H1 (cell line): ENCODE measurements around the gene TMEM115. TPM values are rescaled to one million over a fixed set of nuclear protein-coding genes. Genes with fewer than 3 reads are reported as not detected.

Experiments used
- CTCF ChIA-PET: fragments of 300-600 bp; sonication (Branson Sonifier 250); formaldehyde crosslinking; loops from one replicate; lab custom pipeline; 2021; ENCODE audit not compliant: partially characterized antibody; lab: Charles Lee
- POLR2A ChIA-PET: fragments of 300-600 bp; sonication (Branson Sonifier 250); formaldehyde crosslinking; loops from one replicate; lab custom pipeline; 2021; ENCODE audit warnings: inconsistent platforms; ENCODE audit not compliant: partially characterized antibody; lab: Charles Lee
- DNase-seq, 2 experiments: peaks; one replicate each; pipeline versions ENCODE4 v3.0.0 to v3.0.0-alpha.2; 2010 to 2022; ENCODE audit warnings: low spot score in 2 of 2, low read depth in 1 of 2, mixed read lengths in 1 of 2
- FAIRE-seq: peaks from 2 replicates; lab custom pipeline; 2011; peaks lifted over from hg19 to GRCh38; lab: Jason Lieb, UNC
- H2AFZ ChIP-seq: 2 replicates; pipeline ENCODE4 v1.8.1; 2012; ENCODE audit warnings: low read length, inconsistent platforms
- H2AK5ac ChIP-seq: 2 replicates; pipeline ENCODE4 v1.6.1; 2013; ENCODE audit warnings: low read depth, low read length
- H2BK120ac ChIP-seq: replicated peaks from 2 replicates; pipeline ENCODE3; 2013; ENCODE audit warnings: low read depth, low read length, inconsistent platforms
- H2BK12ac ChIP-seq: 2 replicates; pipeline ENCODE4 v1.6.1; 2013; ENCODE audit warnings: low read depth, low read length
- H2BK15ac ChIP-seq: 2 replicates; pipeline ENCODE4 v1.6.1; 2013; ENCODE audit warnings: low read length
- H2BK20ac ChIP-seq: 2 replicates; pipeline ENCODE4 v1.6.1; 2013; ENCODE audit warnings: low read length
- H2BK5ac ChIP-seq: 2 replicates; pipeline ENCODE4 v1.6.1; 2013; ENCODE audit warnings: low read depth, low read length
- H3K14ac ChIP-seq: 2 replicates; pipeline ENCODE4 v1.6.1; 2013; ENCODE audit warnings: inconsistent platforms; ENCODE audit not compliant: insufficient read length
- H3K18ac ChIP-seq: 2 replicates; pipeline ENCODE4 v1.6.1; 2013; ENCODE audit warnings: low read length; ENCODE audit errors: extremely low read depth
- H3K23ac ChIP-seq: 2 replicates; pipeline ENCODE4 v1.6.1; 2013; ENCODE audit warnings: inconsistent platforms; ENCODE audit not compliant: insufficient read length
- H3K23me2 ChIP-seq: 2 replicates; pipeline ENCODE4 v1.6.1; 2013; ENCODE audit warnings: low read depth, low read length
- H3K27ac ChIP-seq: 2 replicates; pipeline ENCODE4 v1.6.1; 2011; ENCODE audit warnings: low read depth, low read length, inconsistent platforms
- H3K27me3 ChIP-seq, 4 experiments: replicated peaks in 1 of 4; 1 replicate in 1 of 4; 2 replicates in 3 of 4; pipeline versions ENCODE4 v1.6.1 to v1.8.1; 2011 to 2013; ENCODE audit warnings: low read length in 3 of 4, mild to moderate bottlenecking in 3 of 4, inconsistent platforms in 2 of 4, mixed read lengths in 2 of 4, moderate library complexity in 1 of 4; ENCODE audit not compliant: control insufficient read depth in 3 of 4, insufficient read depth in 3 of 4; ENCODE audit errors: extremely low read depth in 1 of 4
- H3K36me3 ChIP-seq, 4 experiments: 2 replicates each; pipeline versions ENCODE4 v1.6.1 to v1.8.1; 2011 to 2013; ENCODE audit warnings: mild to moderate bottlenecking in 4 of 4, low read length in 3 of 4, moderate library complexity in 2 of 4, control low read depth in 1 of 4, inconsistent platforms in 1 of 4; ENCODE audit not compliant: insufficient read depth in 4 of 4, control insufficient read depth in 2 of 4
- H3K4ac ChIP-seq: replicated peaks from 2 replicates; pipeline ENCODE3; 2013; ENCODE audit warnings: low read length, low read depth, mixed read lengths, inconsistent platforms; ENCODE audit not compliant: insufficient read length
- H3K4me1 ChIP-seq, 4 experiments: replicated peaks in 1 of 4; 1 replicate in 1 of 4; 2 replicates in 3 of 4; pipeline versions ENCODE4 v1.6.1 to v1.8.1; 2011 to 2013; ENCODE audit warnings: low read length in 3 of 4, inconsistent platforms in 2 of 4, mixed read lengths in 1 of 4; ENCODE audit not compliant: insufficient read depth in 4 of 4, control insufficient read depth in 3 of 4
- H3K4me2 ChIP-seq, 2 experiments: 2 replicates each; pipeline versions ENCODE4 v1.6.1 to v1.8.1; 2011 to 2013; ENCODE audit warnings: low read depth in 2 of 2, low read length in 2 of 2, control low read depth in 1 of 2, inconsistent platforms in 1 of 2, mild to moderate bottlenecking in 1 of 2; ENCODE audit not compliant: insufficient read depth in 1 of 2
- H3K4me3 ChIP-seq, 4 experiments: fragments of 200-600, 300-600 bp in 1 of 4; sonication (generic), shearing (Covaris generic), sonication (Bioruptor Twin) in 1 of 4; 2 replicates each; pipeline versions ENCODE4 v1.5.1 to v1.8.1; 2011 to 2016; ENCODE audit warnings: low read length in 4 of 4, low read depth in 3 of 4, control low read depth in 2 of 4, inconsistent platforms in 2 of 4, mild to moderate bottlenecking in 2 of 4, mixed read lengths in 1 of 4, moderate library complexity in 1 of 4; ENCODE audit not compliant: insufficient read depth in 2 of 4; ENCODE audit errors: extremely low read depth in 1 of 4
- H3K56ac ChIP-seq: replicated peaks from 2 replicates; pipeline ENCODE3; 2013; ENCODE audit warnings: low read depth, mild to moderate bottlenecking, mixed read lengths, low read length, inconsistent platforms; ENCODE audit not compliant: insufficient read length
- H3K79me1 ChIP-seq: 2 replicates; pipeline ENCODE4 v1.6.1; 2013; ENCODE audit warnings: low read depth, low read length, control low read depth
- H3K79me2 ChIP-seq, 2 experiments: 2 replicates each; pipeline versions ENCODE4 v1.6.1 to v1.8.1; 2012 to 2013; ENCODE audit warnings: low read length in 2 of 2, mild to moderate bottlenecking in 2 of 2, inconsistent platforms in 1 of 2; ENCODE audit not compliant: insufficient read depth in 2 of 2, control insufficient read depth in 1 of 2
- H3K9ac ChIP-seq, 4 experiments: replicated peaks in 1 of 4; 1 replicate in 1 of 4; 2 replicates in 3 of 4; pipeline versions ENCODE4 v1.6.1 to v1.8.1; 2011 to 2013; ENCODE audit warnings: low read depth in 3 of 4, low read length in 3 of 4, control low read depth in 2 of 4, mild to moderate bottlenecking in 2 of 4, moderate library complexity in 2 of 4, inconsistent platforms in 1 of 4; ENCODE audit errors: extremely low read depth in 1 of 4
- H3K9me3 ChIP-seq, 2 experiments: 2 replicates each; pipeline versions ENCODE4 v1.6.1 to v1.8.1; 2012 to 2013; ENCODE audit warnings: mild to moderate bottlenecking in 2 of 2, moderate library complexity in 2 of 2, control low read depth in 1 of 2, inconsistent platforms in 1 of 2, low read depth in 1 of 2, low read length in 1 of 2, mixed read lengths in 1 of 2; ENCODE audit not compliant: insufficient read depth in 2 of 2
- H4K20me1 ChIP-seq, 2 experiments: replicated peaks in 1 of 2; 2 replicates each; pipeline versions ENCODE3 to v1.8.1; 2011 to 2013; ENCODE audit warnings: inconsistent platforms in 2 of 2, low read length in 2 of 2, mild to moderate bottlenecking in 1 of 2; ENCODE audit not compliant: insufficient read depth in 2 of 2, control insufficient read depth in 1 of 2
- H4K5ac ChIP-seq: 2 replicates; pipeline ENCODE4 v1.6.1; 2013; ENCODE audit warnings: low read length, low read depth, mixed read lengths, inconsistent platforms; ENCODE audit not compliant: insufficient read length
- H4K8ac ChIP-seq: 2 replicates; pipeline ENCODE4 v1.8.0; 2013; ENCODE audit warnings: mild to moderate bottlenecking, moderate library complexity, low read length, inconsistent platforms; ENCODE audit not compliant: insufficient read depth; ENCODE audit errors: extremely low read depth
- H4K91ac ChIP-seq: replicated peaks from 2 replicates; pipeline ENCODE3; 2013; ENCODE audit warnings: low read length, mixed read lengths, inconsistent platforms; ENCODE audit not compliant: insufficient read length
- TEAD4 ChIP-seq: IDR thresholded peaks from 2 replicates; pipeline ENCODE4 v1.6.1; 2012; ENCODE audit warnings: low read depth, low read length, inconsistent platforms, mixed read lengths
- WGBS, 2 experiments: shearing (Covaris generic) in 1 of 2; methylation state at CpG; one replicate each; pipeline versions ENCODE4 v1.1.6 to v1.1.7; 2013 to 2015; ENCODE audit warnings: low lambda C conversion rate in 2 of 2, mixed read lengths in 2 of 2, inconsistent platforms in 1 of 2, low coverage in 1 of 2, missing lambda C conversion rate in 1 of 2; ENCODE audit not compliant: insufficient replicate concordance in 2 of 2, insufficient coverage in 1 of 2, insufficient read length in 1 of 2; ENCODE audit errors: extremely low coverage in 1 of 2, missing lambda C conversion rate in 1 of 2; 5-methylcytosine and 5-hydroxymethylcytosine counted together
- polyA plus RNA-seq, 7 experiments: library from polyadenylated mRNA; depleted of rRNA in 3 of 7; stranded (reverse) in 5 of 7; unstranded in 2 of 7; fragments of >200 nt in 5 of 7; fragments of 200-250 nt in 2 of 7; gene quantifications; 1 replicate in 5 of 7; 2 replicates in 1 of 7; 4 replicates in 1 of 7; pipeline versions ENCODE4 v1.2.1 to v1.2.3, GENCODE V29; 2011 to 2013; ENCODE audit warnings: missing spikeins in 2 of 7, mixed read lengths in 2 of 7
- total RNA-seq: library from RNA; stranded (reverse); fragmentation: NEBNext Ultra II Directional; extraction: Animal tissue kit (Norgen Biotek cat#: 25700); gene quantifications from 2 replicates; pipeline ENCODE4 v1.2.1, GENCODE V29; 2021

The TMEM115 gene
- total and polyA plus RNA-seq, 2 of the 8 experiments (the other 6 are each of a cell fraction or from before 2014, with no cell fraction given), result 25.4 to 32.4 TPM

- FAIRE-seq, result no peak
- H3K4me1 ChIP-seq, result peaks cover 0 to 2% (median under 1%) of the 10 kb centered on the region in 4 experiments; a peak in 3 of 7 replicates
Measured at GRCh38 chr3:50389414-50389767, 30.1 kb upstream of the TMEM115 start.

More at GRCh38 chr3:50389414-50389767, 30.1 kb upstream of the TMEM115 start:
- Histone ChIP-seq H2AK5ac (no peak overlapping the region), H2BK5ac (no peak overlapping the region), H2BK15ac (no peak overlapping the region), H3K9me3 (no peaks in the 10 kb centered on the region), H4K8ac (no peak overlapping the region), H2AFZ (no peak overlapping the region), H4K5ac (no peak overlapping the region), H3K27me3 (no peaks in the 10 kb centered on the region), H3K14ac (no peak overlapping the region), H2BK120ac (no peak overlapping the region), H3K23me2 (no peaks in the 10 kb centered on the region), H2BK20ac (no peak overlapping the region), H3K56ac (no peak overlapping the region), H4K20me1 (peaks cover under 1 to 3% of the 10 kb centered on the region in 2 experiments), H3K79me2 (no peaks in the 10 kb centered on the region), H2BK12ac (no peak overlapping the region), H3K36me3 (no peaks in the 10 kb centered on the region), H3K27ac (no peak overlapping the region), H3K79me1 (no peaks in the 10 kb centered on the region), H3K4me2 (no peak overlapping the region), H3K4me3 (no peak overlapping the region), H4K91ac (no peak overlapping the region), H3K23ac (no peak overlapping the region), H3K18ac (no peak overlapping the region), H3K9ac (no peak overlapping the region), H3K4ac (no peak overlapping the region)
- 91% methylated on average over 6 of the region's 6 CpGs; no CpG with 5 or more reads in 1 of the 2 experiments for WGBS, 2 experiments
- TF ChIP-seq TEAD4, result no peak
- ChIA-PET CTCF (interaction anchor here (1.0 to 9.3 kb wide), 10 partner anchors 10 to 182 kb away, joined by 3 to 136 read pairs (median 8); partner anchors contain the start of genes CYB561D2, NPRL2 and ZMYND10), POLR2A (interaction anchor here (0.9 kb wide), 1 partner anchor 126 kb away, joined by 3 read pairs; no protein-coding TSS in a partner anchor)
- no peak for DNase-seq
